A673 (cell line): ENCODE measurements around the gene LAMA3. TPM values are rescaled to one million over a fixed set of nuclear protein-coding genes. Genes with fewer than 3 reads are reported as not detected.

Experiments
- BruUV-seq: library from RNA; stranded (reverse); fragments of 400-500 nt; replicated peaks from 2 replicates; lab custom pipeline; 2021; lab: Mats Ljungman, UMichigan
- CTCF ChIA-PET: fragments of 300-600 bp; sonication (Branson Sonifier 250); formaldehyde crosslinking; loops from one replicate; lab custom pipeline; 2022; ENCODE audit warnings: antibody characterized with exemption; lab: Charles Lee
- POLR2A ChIA-PET: fragments of 300-600 bp; sonication (Branson Sonifier 250); formaldehyde crosslinking; loops from one replicate; lab custom pipeline; 2022; ENCODE audit warnings: antibody characterized with exemption; ENCODE audit not compliant: low non-redundant PET; lab: Charles Lee
- DNase-seq: peaks from one replicate; pipeline ENCODE4 v3.0.0-alpha.2; 2015; ENCODE audit warnings: low spot score
- H3K27ac ChIP-seq: fragments of 200-600 bp; sonication (generic); 2 replicates; pipeline ENCODE4 v1.5.1; 2016; ENCODE audit warnings: mixed run types, low read depth, mild to moderate bottlenecking, mixed read lengths, antibody characterized with exemption, low read length; ENCODE audit not compliant: poor library complexity, severe bottlenecking
- H3K27me3 ChIP-seq: fragments of 200-600 bp; sonication (generic); replicated peaks from 2 replicates; pipeline ENCODE4 v1.6.1; 2017; ENCODE audit warnings: mixed run types, low read depth, mild to moderate bottlenecking, mixed read lengths, antibody characterized with exemption, low read length; ENCODE audit not compliant: insufficient read depth, poor library complexity
- H3K36me3 ChIP-seq: fragments of 200-600 bp; sonication (generic); 2 replicates; pipeline ENCODE4 v1.6.1; 2016; ENCODE audit warnings: mixed run types, mild to moderate bottlenecking, mixed read lengths, antibody characterized with exemption, low read length; ENCODE audit not compliant: insufficient read depth, poor library complexity, severe bottlenecking
- H3K4me1 ChIP-seq: fragments of 200-600 bp; sonication (generic); 2 replicates; pipeline ENCODE4 v1.6.1; 2017; ENCODE audit warnings: mixed run types, mild to moderate bottlenecking, mixed read lengths, antibody characterized with exemption, low read length; ENCODE audit not compliant: insufficient read depth, poor library complexity, severe bottlenecking
- H3K4me3 ChIP-seq: fragments of 200-600 bp; sonication (generic); 2 replicates; pipeline ENCODE4 v1.5.1; 2016; ENCODE audit warnings: low read depth, mixed run types, mild to moderate bottlenecking, mixed read lengths, low read length; ENCODE audit not compliant: poor library complexity, severe bottlenecking
- H3K9me3 ChIP-seq: fragments of 200-600 bp; sonication (generic); 2 replicates; pipeline ENCODE4 v1.6.1; 2016; ENCODE audit warnings: mixed run types, low read depth, mild to moderate bottlenecking, mixed read lengths, antibody characterized with exemption, low read length; ENCODE audit not compliant: poor library complexity, severe bottlenecking
- CTCF ChIP-seq: fragments of 300-800, 200-600 bp; sonication (generic); conservative IDR thresholded peaks from 2 replicates; pipeline ENCODE4 v1.5.1; 2017; ENCODE audit warnings: low read depth, mild to moderate bottlenecking, antibody characterized with exemption, low read length, moderate library complexity, mixed read lengths
- EZH2 ChIP-seq: fragments of 200-600 bp; sonication (generic); IDR thresholded peaks from 2 replicates; pipeline ENCODE4 v1.6.1; 2017; ENCODE audit warnings: borderline replicate concordance, low read depth, mild to moderate bottlenecking, mixed read lengths, antibody characterized with exemption, low read length; ENCODE audit not compliant: poor library complexity, severe bottlenecking
- intact Hi-C: fragments of 100-400 bp; cut with micrococcal nuclease; formaldehyde crosslinking; loops from one replicate; pipeline ENCODE4 v1.10.0; 2022; ENCODE audit not compliant: unreplicated experiment
- total RNA-seq: library from RNA; stranded (reverse); gene quantifications from 2 replicates; pipeline ENCODE4 v1.2.3, GENCODE V29; 2021

LAMA3 gene
- total RNA-seq, 1 experiment from 2014 or later = 2.7 TPM

- intact Hi-C loops = no loop called here
- no peak overlapping the region for H3K4me3 ChIP-seq
- H3K36me3 ChIP-seq = no peaks in the 10 kb centered on the region
- no peaks in the 10 kb centered on the region for H3K9me3 ChIP-seq
- H3K4me1 ChIP-seq = peaks cover 5% of the 10 kb centered on the region
- ChIA-PET POLR2A (no interaction called here), CTCF (no interaction called here)
- TF ChIP-seq EZH2 (no peak), CTCF (no peak)
- H3K27me3 ChIP-seq = no peaks in the 10 kb centered on the region
- H3K27ac ChIP-seq = no peak overlapping the region
- no TSS peak for BruUV-seq
- no peak for DNase-seq
Measured at GRCh38 chr18:23970161-23971096, 281.2 kb downstream of the LAMA3 start.

- intact Hi-C loops = no loop called here
- DNase-seq = no peak
- Histone ChIP-seq H3K27me3 (no peaks in the 10 kb centered on the region), H3K4me1 (peaks cover 5% of the 10 kb centered on the region), H3K36me3 (no peaks in the 10 kb centered on the region), H3K27ac (no peak overlapping the region), H3K4me3 (no peak overlapping the region), H3K9me3 (no peaks in the 10 kb centered on the region)
- CTCF ChIA-PET = no interaction called here
- BruUV-seq = no TSS peak
- TF ChIP-seq EZH2 (no peak), CTCF (no peak)
- POLR2A ChIA-PET = interaction anchor here (0.6 kb wide), 1 partner anchor 427 kb away, joined by 24 read pairs; the partner anchor contains the start of gene OSBPL1A
Measured at GRCh38 chr18:23971097-23971440, 281.8 kb downstream of the LAMA3 start.

- ChIA-PET POLR2A (interaction anchor here (0.6 kb wide), 1 partner anchor 426 kb away, joined by 24 read pairs; the partner anchor contains the start of gene OSBPL1A), CTCF (no interaction called here)
- no TSS peak for BruUV-seq
- no peaks in the 10 kb centered on the region for H3K9me3 ChIP-seq
- no peaks in the 10 kb centered on the region for H3K27me3 ChIP-seq
- H3K4me3 ChIP-seq = no peak overlapping the region
- no peak for DNase-seq
- H3K4me1 ChIP-seq = peaks cover 5% of the 10 kb centered on the region
- intact Hi-C loops = no loop called here
- TF ChIP-seq EZH2 (no peak), CTCF (no peak)
- no peak overlapping the region for H3K27ac ChIP-seq
- H3K36me3 ChIP-seq = no peaks in the 10 kb centered on the region
Measured at GRCh38 chr18:23971666-23972230, 282.5 kb downstream of the LAMA3 start.
